Activated T-cell treated with anti-CD3 and anti-CD28 coated beads for 48 hours (primary cell): Measurements from ENCODE around the gene SLC25A21.
A peak's percentile ranks its signal among the peaks of the same experiment; 100 is the strongest.
"Not testable (repeated sequence)": the region's sequence is repeated elsewhere in the genome, so short reads cannot be mapped to it uniquely, and the experiment has no call there.

Experiments
- DNase-seq: peaks from one replicate; pipeline ENCODE4 v3.0.0-alpha.2; 2020; ENCODE audit warnings: low read depth

SLC25A21 gene

DNA sequence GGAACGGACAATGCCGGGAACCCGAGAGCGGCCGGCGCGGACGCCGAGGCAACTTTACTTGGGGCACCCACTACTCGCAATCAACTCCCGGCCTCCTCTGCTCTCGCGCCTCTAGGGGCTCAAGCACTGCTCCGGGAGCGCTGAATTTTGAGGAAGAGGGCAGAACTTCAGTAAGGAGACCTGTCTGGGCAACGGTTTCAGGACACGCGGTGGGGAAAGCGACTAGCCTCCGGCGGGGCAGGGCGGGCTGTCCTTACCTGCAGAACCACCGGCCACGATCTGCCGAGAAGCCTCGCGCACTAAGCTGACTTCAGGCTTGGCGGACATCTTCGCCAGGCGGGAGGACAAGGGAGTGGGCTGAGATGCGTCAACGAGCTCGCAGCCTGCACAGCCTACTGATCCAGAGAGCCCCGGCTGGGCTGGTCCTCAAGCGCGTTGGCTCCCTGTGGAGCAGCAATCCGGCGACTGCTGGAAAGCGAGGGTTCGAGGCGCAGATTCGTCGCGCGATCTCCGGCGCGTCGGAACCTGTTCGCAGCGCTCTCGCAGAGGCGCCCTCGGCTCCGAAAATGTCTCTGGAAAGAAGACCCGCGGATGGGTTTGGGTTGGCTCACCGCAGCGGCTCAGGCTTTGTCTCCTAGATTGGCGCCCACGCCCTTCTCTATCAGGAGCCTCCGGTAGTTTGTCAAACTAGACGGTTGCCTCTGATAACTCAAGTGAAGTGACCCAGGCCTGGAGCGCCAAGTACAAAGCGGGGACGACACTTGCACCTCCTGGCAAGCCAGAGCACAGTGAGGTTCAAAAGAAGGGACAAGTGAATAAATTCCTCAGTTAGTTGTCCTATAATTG lies at the start of gene SLC25A21:
TSS of gene SLC25A21 (minus strand) at position 583 of the 846 bp plus-strand sequence.
- no peak for DNase-seq

DNA sequence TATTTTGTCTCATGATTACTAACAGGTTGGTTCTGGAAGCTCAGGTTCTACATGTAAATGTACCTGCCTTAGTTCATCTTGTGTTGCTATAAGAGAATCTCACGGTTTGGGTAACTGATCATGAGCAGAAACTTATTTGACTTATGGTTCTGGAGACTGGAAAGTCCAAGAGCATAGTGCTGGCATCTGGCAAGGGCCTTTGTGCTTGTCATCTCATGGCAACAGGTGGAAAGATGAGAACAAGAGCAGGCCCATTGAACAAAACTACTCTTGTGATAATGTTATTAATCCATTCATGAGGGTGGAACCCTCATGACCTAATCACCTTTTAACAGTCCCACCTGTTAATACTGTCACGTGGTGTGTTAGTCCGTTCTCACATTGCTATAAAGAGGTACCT lies 48.7 kb upstream of the SLC25A21 start:
- no peak for DNase-seq

GRCh38 chr14:37215345-37215744 lies 42.9 kb upstream of the SLC25A21 start:
- DNase-seq: no peak

GRCh38 chr14:37213016-37213415 lies 40.6 kb upstream of the SLC25A21 start:
- no peak for DNase-seq

GRCh38 chr14:37210448-37210847 lies 38.0 kb upstream of the SLC25A21 start:
- DNase-seq: no peak

GRCh38 chr14:37209617-37210016 lies 37.2 kb upstream of the SLC25A21 start:
- not testable (repeated sequence) for DNase-seq

- not testable (repeated sequence) for DNase-seq
These were observed 33.5 kb upstream of the SLC25A21 start for GRCh38 chr14:37205623-37206605.

GRCh38 chr14:37203423-37203822 lies 31.0 kb upstream of the SLC25A21 start:
- no peak for DNase-seq

- no peak for DNase-seq
These were observed 30.4 kb upstream of the SLC25A21 start for GRCh38 chr14:37202812-37203211.

DNA sequence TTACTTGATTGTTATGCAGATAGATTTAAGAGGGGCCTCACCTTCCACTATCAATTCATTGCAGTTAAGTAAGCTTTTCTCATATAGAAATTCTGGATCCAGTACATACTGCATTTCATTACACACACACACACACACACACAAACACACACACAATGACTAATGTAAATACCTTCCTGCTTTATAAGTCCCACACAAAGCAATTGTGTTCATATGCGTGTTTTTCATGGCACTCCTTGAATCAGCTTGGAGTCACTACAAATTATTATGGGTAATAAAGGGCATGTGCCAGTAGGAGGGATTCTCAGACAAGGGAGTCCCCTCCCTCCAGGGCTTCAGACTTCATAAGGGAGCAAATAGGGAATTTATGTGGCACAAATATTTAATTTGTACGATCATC lies 29.9 kb upstream of the SLC25A21 start:
- no peak for DNase-seq

- no peak for DNase-seq
These were observed 29.3 kb upstream of the SLC25A21 start for GRCh38 chr14:37201724-37202123.

GRCh38 chr14:37198907-37199306 lies 26.5 kb upstream of the SLC25A21 start:
- DNase-seq: no peak

- no peak for DNase-seq
These were observed 25.8 kb upstream of the SLC25A21 start for GRCh38 chr14:37198273-37198598.

DNA sequence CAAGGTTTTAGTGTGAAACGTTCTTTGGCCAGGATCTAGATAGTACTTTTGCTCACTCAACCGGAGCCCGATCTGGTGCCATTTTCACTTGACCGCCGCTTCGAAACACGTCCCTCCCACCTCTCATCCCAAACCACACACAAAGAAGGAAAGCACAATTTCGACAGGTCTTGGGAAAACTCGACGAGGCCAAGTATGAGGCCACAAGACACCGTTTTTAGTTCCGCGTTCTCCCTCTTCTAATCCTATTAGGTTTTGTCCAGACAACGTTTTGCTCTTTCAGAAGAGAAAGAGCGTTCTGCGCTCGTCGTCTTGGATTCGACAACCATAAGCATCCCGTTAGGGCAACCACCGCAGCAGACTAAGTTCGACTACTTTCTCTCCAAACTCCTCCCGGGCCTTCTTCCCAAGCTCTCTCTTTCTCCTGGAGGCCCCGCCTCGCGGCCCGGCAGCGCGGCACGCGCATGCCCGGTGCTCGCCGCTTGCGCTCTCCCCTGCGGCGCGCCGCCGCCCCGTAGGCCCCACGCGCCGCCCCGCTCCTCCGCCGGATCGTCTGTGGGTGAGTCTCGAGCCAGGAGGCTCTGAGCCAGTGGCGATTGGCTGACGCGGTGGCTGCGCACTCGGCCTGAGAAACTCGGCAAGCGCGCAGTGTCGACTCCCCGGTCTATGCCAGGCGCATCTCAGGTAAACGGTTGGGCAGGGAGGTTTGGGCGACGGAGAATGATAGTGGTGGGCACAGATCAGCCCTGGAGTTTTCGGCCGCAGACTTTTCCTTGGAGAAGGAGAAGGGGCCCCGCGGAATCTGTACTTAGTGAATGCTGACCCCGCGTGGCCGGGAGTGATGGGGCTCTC lies 25.2 kb upstream of the SLC25A21 start, which contains the start of gene MIPOL1:
TSS of gene MIPOL1 (plus strand) at position 517 of the 852 bp plus-strand sequence. CDS start 49,952 bp downstream, outside the sequence.
- DNase-seq: peak; percentile 14

DNA sequence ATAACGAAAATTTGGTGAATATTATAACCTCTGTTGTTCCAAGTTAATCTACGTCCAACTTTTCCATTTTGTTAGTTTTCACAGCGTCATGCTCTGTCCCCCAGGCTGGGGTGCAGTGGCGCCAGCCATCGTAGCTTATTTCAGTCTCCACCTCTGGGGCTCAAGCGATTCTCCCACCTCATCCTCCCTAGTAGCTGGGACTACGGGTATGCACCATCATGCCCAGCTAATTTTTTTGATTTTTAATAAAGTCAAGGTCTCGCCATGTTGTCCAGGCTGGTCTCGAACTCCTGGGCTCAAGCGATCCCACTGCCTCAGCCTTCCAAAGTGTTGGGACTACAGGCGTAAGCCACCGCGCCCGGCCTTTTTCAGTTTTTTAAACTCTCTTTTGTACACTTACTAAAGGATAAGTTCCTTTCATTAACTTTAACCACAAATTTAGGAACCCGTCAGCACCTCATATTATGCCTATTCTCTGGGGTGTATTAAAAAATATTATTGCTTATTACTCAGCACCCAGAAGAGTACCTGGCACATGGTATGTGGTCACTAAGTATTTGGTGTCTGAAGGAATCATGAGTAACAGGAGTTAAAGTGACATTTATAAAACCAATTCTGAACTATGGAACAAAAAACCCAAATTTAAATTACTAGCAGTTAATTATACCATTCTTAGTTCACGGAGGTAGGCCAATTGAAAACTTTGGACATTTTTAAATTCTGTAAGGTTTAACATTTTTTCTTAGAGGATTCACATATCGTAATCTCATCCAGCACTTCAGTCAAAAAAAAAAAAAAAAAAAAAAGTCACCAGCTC lies 24.4 kb upstream of the SLC25A21 start:
- DNase-seq: no peak

GRCh38 chr14:37195327-37195726 lies 22.9 kb upstream of the SLC25A21 start:
- DNase-seq: no peak

- DNase-seq: no peak
These were observed 22.3 kb upstream of the SLC25A21 start for GRCh38 chr14:37194698-37195097.

DNA sequence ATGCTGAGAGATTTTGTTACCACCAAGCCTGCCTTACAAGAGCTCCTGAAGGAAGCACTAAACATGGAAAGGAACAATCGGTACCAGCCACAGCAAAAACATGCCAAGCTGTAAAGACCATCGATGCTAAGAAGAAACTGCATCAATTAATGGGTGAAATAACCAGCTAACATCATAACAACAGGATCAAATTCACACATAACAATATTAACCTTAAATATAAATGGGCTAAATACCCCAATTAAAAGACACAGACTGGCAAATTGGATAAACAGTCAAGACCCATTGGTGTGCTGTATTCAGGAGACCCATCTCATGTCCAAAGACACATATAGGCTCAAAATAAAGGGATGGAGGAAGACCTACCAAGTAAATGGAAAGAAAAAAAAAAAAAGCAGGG lies 17.3 kb upstream of the SLC25A21 start:
- not testable (repeated sequence) for DNase-seq

DNA sequence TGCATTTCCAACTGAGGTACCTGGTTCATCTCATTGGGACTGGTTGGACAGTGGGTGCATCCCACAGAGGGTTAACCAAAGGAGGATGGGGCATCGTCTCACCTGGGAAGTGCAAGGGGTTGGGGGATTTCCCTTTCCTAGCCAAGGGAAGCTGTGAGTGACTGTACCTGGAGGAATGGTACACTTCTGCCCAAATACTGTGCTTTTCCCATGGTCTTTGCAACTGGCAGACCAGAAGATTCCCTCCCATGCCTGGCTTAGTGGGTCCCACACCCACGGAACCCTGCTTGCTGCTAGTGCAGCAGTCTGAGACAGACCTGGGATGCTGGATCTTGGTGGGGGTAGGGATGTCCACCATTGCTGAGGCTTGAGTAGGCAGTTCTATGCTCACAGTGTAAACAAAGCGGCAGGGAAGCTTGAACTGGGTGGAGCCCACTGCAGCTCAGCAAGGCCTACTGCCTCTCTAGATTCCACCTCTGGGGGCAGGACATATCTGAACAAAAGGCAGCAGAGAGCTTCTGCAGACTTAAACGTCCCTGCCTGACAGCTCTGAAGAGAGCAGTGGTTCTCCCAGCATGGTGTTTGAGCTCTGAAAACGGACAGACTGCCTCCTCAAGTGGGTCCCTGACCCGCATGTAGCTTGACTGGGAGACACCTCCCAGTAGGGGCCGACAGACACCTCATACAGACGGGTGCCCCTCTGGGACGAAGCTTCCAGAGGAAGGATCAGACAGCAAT lies 15.6 kb upstream of the SLC25A21 start:
- not testable (repeated sequence) for DNase-seq

DNA sequence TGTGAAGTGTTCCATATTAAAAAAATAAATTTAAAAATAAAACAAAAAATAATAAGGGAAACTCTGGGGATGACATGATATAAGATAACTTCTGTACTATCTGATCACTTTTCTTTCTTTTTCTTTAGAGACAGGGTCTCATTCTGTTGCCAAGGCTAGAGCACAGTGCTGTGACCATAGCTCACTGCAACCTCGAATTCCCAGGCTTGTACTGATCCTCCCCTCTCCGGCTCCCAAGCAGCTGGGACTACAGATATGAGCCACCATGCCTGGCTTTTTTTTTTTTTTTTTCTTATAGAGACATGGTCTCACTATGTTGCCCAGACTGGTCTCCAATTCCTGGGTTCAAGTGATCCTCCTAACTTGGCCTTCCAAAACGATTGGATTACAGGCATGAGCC lies 14.9 kb upstream of the SLC25A21 start:
- DNase-seq: no peak
